Keratinocyte (primary cell): ENCODE measurements around the gene MROH2A.

Experiments
- CTCF ChIP-seq, 3 experiments: IDR thresholded peaks in 1 of 3; conservative IDR thresholded peaks in 1 of 3; optimal IDR thresholded peaks in 1 of 3; 2 replicates in 2 of 3; 3 replicates in 1 of 3; pipeline versions ENCODE3 to v1.5.1; 2011; ENCODE audit warnings: low read length in 3 of 3, mild to moderate bottlenecking in 3 of 3, moderate library complexity in 2 of 3, control low read depth in 1 of 3, inconsistent platforms in 1 of 3; ENCODE audit not compliant: insufficient read depth in 2 of 3; ENCODE audit errors: extremely low read depth in 1 of 3
- EZH2 ChIP-seq: IDR thresholded peaks from one replicate; pipeline ENCODE4 v1.6.1; 2012; ENCODE audit warnings: inconsistent platforms, mild to moderate bottlenecking, low read length, moderate library complexity

GRCh38 chr2:233807966-233808935, 30.1 kb downstream of the MROH2A start:
- no peak for TF ChIP-seq CTCF (optimal IDR thresholded peaks at IDR 0.05 in 1 of 3, IDR thresholded peaks at IDR 0.05 in 1 of 3, conservative IDR thresholded peaks at IDR 0.05 in 1 of 3; ENCODE audit: extremely low read depth in 1 of 3, insufficient read depth in 2 of 3, low read length in 3 of 3)
- no peak for TF ChIP-seq EZH2
